Measurements from ENCODE around the gene HPSE2. TPM values are rescaled to one million over a fixed set of nuclear protein-coding genes. Genes with fewer than 3 reads are reported as not detected.

Gene HPSE2
- total RNA-seq, 2 experiments from 2014 or later: not detected

- Mint-ChIP-seq H3K27me3 (peaks cover 31% of the 10 kb centered on the region), H3K36me3 (no peaks in the 10 kb centered on the region), H3K27ac (no peak overlapping the region), H3K4me1 (no peaks in the 10 kb centered on the region), H3K4me3 (no peak overlapping the region), H3K9me3 (no peaks in the 10 kb centered on the region)
- DNase-seq: no peak
These were observed 626.4 kb downstream of the HPSE2 start for GRCh38 chr10:98609265-98609664.

DNA sequence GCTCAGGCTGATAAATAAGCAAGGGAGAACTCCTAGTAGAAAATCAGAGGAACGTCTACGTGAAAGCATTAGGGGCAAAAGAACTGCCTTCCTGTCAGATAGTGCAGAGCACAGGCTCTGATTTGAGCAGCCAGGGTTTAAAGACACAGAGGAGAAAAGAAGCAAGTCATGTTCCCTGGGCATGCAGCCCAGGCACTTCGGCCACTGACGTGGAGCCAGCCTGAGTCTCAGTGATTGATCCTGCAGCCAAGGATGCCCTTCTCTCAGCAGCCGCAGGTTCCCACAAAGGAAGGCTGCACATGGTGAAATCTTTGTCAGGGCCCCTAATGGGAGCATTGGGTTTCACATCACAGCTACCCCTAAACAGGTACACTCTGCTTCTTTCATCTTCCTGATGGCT, 627.2 kb downstream of the HPSE2 start:
- H3K36me3 Mint-ChIP-seq: no peaks in the 10 kb centered on the region
- peaks cover 36% of the 10 kb centered on the region for H3K27me3 Mint-ChIP-seq
- no peaks in the 10 kb centered on the region for H3K9me3 Mint-ChIP-seq
- H3K4me3 Mint-ChIP-seq: no peak overlapping the region
- no peaks in the 10 kb centered on the region for H3K4me1 Mint-ChIP-seq
- H3K27ac Mint-ChIP-seq: no peak overlapping the region
- no peak for DNase-seq

GRCh38 chr10:98602224-98602623, 633.4 kb downstream of the HPSE2 start:
- no peaks in the 10 kb centered on the region for H3K4me1 Mint-ChIP-seq
- DNase-seq: no peak
- peaks cover 26% of the 10 kb centered on the region for H3K27me3 Mint-ChIP-seq
- no peak overlapping the region for H3K27ac Mint-ChIP-seq
- peaks cover 2% of the 10 kb centered on the region for H3K9me3 Mint-ChIP-seq
- H3K4me3 Mint-ChIP-seq: no peak overlapping the region
- H3K36me3 Mint-ChIP-seq: peaks cover 5% of the 10 kb centered on the region

- Mint-ChIP-seq H3K36me3 (peaks cover 5% of the 10 kb centered on the region), H3K4me3 (no peak overlapping the region), H3K27me3 (peaks cover 13% of the 10 kb centered on the region), H3K9me3 (peaks cover 6% of the 10 kb centered on the region), H3K4me1 (no peaks in the 10 kb centered on the region), H3K27ac (no peak overlapping the region)
- DNase-seq: no peak
These were observed 636.5 kb downstream of the HPSE2 start for GRCh38 chr10:98599032-98599610.

GRCh38 chr10:98596404-98596803, 639.2 kb downstream of the HPSE2 start:
- Mint-ChIP-seq H3K27me3 (no peaks in the 10 kb centered on the region), H3K36me3 (peaks cover 5% of the 10 kb centered on the region), H3K4me1 (no peaks in the 10 kb centered on the region), H3K4me3 (no peak overlapping the region), H3K27ac (no peak overlapping the region), H3K9me3 (peaks cover 6% of the 10 kb centered on the region)
- no peak for DNase-seq

- peaks cover under 1% of the 10 kb centered on the region for H3K27me3 Mint-ChIP-seq
- H3K4me3 Mint-ChIP-seq: no peak overlapping the region
- DNase-seq: no peak
- H3K9me3 Mint-ChIP-seq: no peaks in the 10 kb centered on the region
- H3K36me3 Mint-ChIP-seq: no peaks in the 10 kb centered on the region
- no peak overlapping the region for H3K27ac Mint-ChIP-seq
- no peaks in the 10 kb centered on the region for H3K4me1 Mint-ChIP-seq
These were observed 646.0 kb downstream of the HPSE2 start for GRCh38 chr10:98589691-98590090.

DNA sequence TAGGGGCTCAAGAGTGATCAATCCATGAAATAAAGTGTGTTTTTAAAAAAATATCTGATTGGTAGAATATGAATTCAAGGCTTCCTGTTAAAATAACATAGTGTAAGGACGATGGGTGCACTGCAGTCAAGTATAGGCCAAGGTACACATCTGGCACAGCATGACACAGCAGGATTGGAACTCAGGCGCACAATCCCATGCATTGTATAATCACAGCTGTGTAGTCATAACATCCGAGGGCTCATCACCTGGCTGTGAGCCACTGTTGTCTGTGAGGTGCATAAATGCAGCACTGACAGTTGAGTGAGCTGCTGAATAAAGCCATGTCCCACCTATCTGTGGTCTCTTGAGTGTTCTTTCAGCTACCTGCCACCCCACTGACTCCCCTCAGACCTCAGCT, 646.6 kb downstream of the HPSE2 start:
- no peak for DNase-seq
- no peak overlapping the region for H3K27ac Mint-ChIP-seq
- no peaks in the 10 kb centered on the region for H3K9me3 Mint-ChIP-seq
- H3K4me3 Mint-ChIP-seq: no peak overlapping the region
- H3K4me1 Mint-ChIP-seq: no peaks in the 10 kb centered on the region
- H3K27me3 Mint-ChIP-seq: peaks cover 6% of the 10 kb centered on the region
- H3K36me3 Mint-ChIP-seq: no peaks in the 10 kb centered on the region

- H3K4me1 Mint-ChIP-seq: no peaks in the 10 kb centered on the region
- no peak overlapping the region for H3K4me3 Mint-ChIP-seq
- peaks cover 22% of the 10 kb centered on the region for H3K27me3 Mint-ChIP-seq
- no peak overlapping the region for H3K27ac Mint-ChIP-seq
- DNase-seq: no peak
- no peaks in the 10 kb centered on the region for H3K9me3 Mint-ChIP-seq
- H3K36me3 Mint-ChIP-seq: no peaks in the 10 kb centered on the region
These were observed 648.4 kb downstream of the HPSE2 start for GRCh38 chr10:98587156-98587837.

DNA sequence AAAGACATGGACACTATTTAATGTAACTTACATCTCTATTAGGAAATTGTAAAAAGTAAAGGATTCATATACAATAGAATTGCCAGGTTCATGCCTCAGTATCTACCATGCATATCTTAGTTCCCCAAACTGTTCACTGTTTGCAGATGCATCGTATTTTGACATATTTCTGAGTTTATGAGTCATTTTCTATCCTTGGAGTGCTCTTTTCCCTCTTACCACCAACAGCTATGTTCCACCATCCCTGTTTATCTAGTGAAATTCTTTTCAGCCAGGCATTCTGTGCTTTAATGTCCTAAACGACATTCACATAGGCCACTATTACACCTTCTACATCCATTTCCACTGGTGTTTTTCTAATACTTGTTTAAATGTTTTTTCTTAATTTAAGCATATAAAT, 649.6 kb downstream of the HPSE2 start:
- H3K4me3 Mint-ChIP-seq: no peak overlapping the region
- no peak for DNase-seq
- no peaks in the 10 kb centered on the region for H3K36me3 Mint-ChIP-seq
- H3K4me1 Mint-ChIP-seq: no peaks in the 10 kb centered on the region
- H3K9me3 Mint-ChIP-seq: no peaks in the 10 kb centered on the region
- H3K27me3 Mint-ChIP-seq: peaks cover 22% of the 10 kb centered on the region
- no peak overlapping the region for H3K27ac Mint-ChIP-seq

GRCh38 chr10:98582363-98582762, 653.3 kb downstream of the HPSE2 start:
- no peaks in the 10 kb centered on the region for H3K36me3 Mint-ChIP-seq
- no peaks in the 10 kb centered on the region for H3K4me1 Mint-ChIP-seq
- no peak overlapping the region for H3K27ac Mint-ChIP-seq
- DNase-seq: no peak
- H3K27me3 Mint-ChIP-seq: peaks cover 31% of the 10 kb centered on the region
- no peak overlapping the region for H3K4me3 Mint-ChIP-seq
- H3K9me3 Mint-ChIP-seq: no peaks in the 10 kb centered on the region

GRCh38 chr10:98577578-98577977, 658.1 kb downstream of the HPSE2 start:
- H3K27me3 Mint-ChIP-seq: peaks cover 21% of the 10 kb centered on the region
- no peak overlapping the region for H3K27ac Mint-ChIP-seq

DNA sequence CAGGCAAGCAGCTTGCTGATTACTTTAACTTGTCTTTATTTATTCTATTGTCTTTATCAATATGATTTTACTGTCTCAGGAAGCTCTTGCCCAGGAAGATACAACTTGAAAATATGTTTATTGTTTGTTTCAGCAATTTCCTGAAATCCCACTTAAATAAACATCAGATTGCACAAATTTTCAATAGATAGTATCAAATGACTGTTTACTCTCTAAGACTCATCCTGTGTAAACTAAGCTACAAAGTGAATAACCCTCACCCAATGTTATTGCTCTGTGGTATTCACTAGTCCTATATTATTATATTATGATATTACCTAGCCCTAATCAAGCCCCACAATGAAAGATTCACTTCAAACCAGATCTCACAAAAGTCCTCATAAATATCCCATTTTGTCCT, 658.5 kb downstream of the HPSE2 start:
- H3K4me1 Mint-ChIP-seq: no peaks in the 10 kb centered on the region
- peaks cover 23% of the 10 kb centered on the region for H3K27me3 Mint-ChIP-seq
- H3K27ac Mint-ChIP-seq: no peak overlapping the region
- no peak overlapping the region for H3K4me3 Mint-ChIP-seq
- DNase-seq: no peak
- H3K36me3 Mint-ChIP-seq: no peaks in the 10 kb centered on the region
- no peaks in the 10 kb centered on the region for H3K9me3 Mint-ChIP-seq

More at GRCh38 chr10:98577578-98577977, 658.1 kb downstream of the HPSE2 start:
- Mint-ChIP-seq H3K4me1 (no peaks in the 10 kb centered on the region), H3K4me3 (no peak overlapping the region), H3K36me3 (no peaks in the 10 kb centered on the region), H3K9me3 (no peaks in the 10 kb centered on the region)
- no peak for DNase-seq

- no peaks in the 10 kb centered on the region for H3K4me1 Mint-ChIP-seq
- peaks cover 23% of the 10 kb centered on the region for H3K27me3 Mint-ChIP-seq
- no peak for DNase-seq
- no peaks in the 10 kb centered on the region for H3K9me3 Mint-ChIP-seq
- H3K4me3 Mint-ChIP-seq: no peak overlapping the region
- no peak overlapping the region for H3K27ac Mint-ChIP-seq
- no peaks in the 10 kb centered on the region for H3K36me3 Mint-ChIP-seq
These were observed 659.6 kb downstream of the HPSE2 start for GRCh38 chr10:98576096-98576495.

- Mint-ChIP-seq H3K4me3 (no peak overlapping the region), H3K9me3 (no peaks in the 10 kb centered on the region), H3K36me3 (no peaks in the 10 kb centered on the region), H3K27me3 (peaks cover 28% of the 10 kb centered on the region), H3K27ac (no peak overlapping the region), H3K4me1 (no peaks in the 10 kb centered on the region)
- DNase-seq: no peak
These were observed 663.1 kb downstream of the HPSE2 start for GRCh38 chr10:98572594-98572993.

DNA sequence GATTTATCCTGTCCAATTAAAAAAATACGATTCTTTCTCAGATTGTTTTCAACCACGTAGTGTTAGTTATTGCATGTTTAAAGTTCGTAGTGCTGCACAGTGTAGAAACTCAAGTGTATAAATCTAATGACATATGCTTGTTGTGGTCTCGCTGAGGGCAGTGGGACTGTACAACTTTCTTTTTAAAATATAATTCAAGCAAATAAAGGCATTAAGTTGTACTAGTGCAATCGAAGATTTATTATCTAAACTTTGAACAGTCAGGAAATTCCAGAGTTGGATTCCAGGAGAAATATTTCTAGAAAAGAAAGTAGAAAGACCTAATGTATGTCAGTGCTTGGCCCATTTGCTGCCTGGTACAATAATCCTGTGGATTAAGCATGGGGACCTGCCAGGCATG, 664.8 kb downstream of the HPSE2 start:
- Mint-ChIP-seq H3K27me3 (peaks cover 20% of the 10 kb centered on the region), H3K4me3 (no peak overlapping the region)
- no peak for DNase-seq

DNA sequence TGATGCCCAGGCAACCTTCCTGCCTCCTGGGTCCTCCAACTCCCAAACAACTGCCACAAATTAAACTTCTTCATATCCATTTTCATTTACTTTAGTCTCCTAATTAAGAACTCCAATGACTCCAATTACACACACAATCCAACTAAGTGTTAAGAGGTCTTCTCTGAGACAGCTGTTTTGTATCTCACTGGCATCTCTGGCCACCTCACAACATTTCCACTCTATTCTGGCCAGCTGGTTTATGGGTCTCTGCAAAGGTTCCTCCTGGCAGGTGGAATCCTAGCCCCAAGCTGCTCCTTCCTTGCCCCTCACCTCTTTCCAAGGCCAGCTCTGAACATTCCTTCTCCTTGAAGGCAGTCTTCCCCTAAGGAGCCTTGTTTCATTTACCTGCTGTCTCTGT, 665.8 kb downstream of the HPSE2 start:
- Mint-ChIP-seq H3K9me3 (no peaks in the 10 kb centered on the region), H3K27ac (no peak overlapping the region)

More for the DNA sequence above, 664.8 kb downstream of the HPSE2 start:
- no peaks in the 10 kb centered on the region for H3K36me3 Mint-ChIP-seq
- no peaks in the 10 kb centered on the region for H3K9me3 Mint-ChIP-seq
- no peak overlapping the region for H3K27ac Mint-ChIP-seq
- no peaks in the 10 kb centered on the region for H3K4me1 Mint-ChIP-seq

More for the DNA sequence above, 665.8 kb downstream of the HPSE2 start:
- no peaks in the 10 kb centered on the region for H3K36me3 Mint-ChIP-seq
- no peaks in the 10 kb centered on the region for H3K4me1 Mint-ChIP-seq
- peaks cover 25% of the 10 kb centered on the region for H3K27me3 Mint-ChIP-seq
- no peak overlapping the region for H3K4me3 Mint-ChIP-seq
- no peak for DNase-seq

All from activated naive CD8-positive, alpha-beta T cell treated with anti-CD3 and anti-CD28 coated beads for 36 hours (primary cell).